Endodermal cell (in vitro differentiated cells): ENCODE data around the gene TFR2. TPM values are rescaled to one million over a fixed set of nuclear protein-coding genes. Genes with fewer than 3 reads are reported as not detected.
"Not testable (repeated sequence)": the region's sequence is repeated elsewhere in the genome, so short reads cannot be mapped to it uniquely, and the experiment has no call there.

Source experiments
- DNase-seq: peaks from one replicate; pipeline ENCODE4 v3.0.0-alpha.2; 2017
- H3K27ac ChIP-seq: 2 replicates; pipeline ENCODE4 v1.5.1; 2013; ENCODE audit warnings: mild to moderate bottlenecking, low read depth, low read length, moderate library complexity
- H3K27me3 ChIP-seq: 2 replicates; pipeline ENCODE4 v1.6.1; 2013; ENCODE audit warnings: mild to moderate bottlenecking, low read length, moderate library complexity; ENCODE audit not compliant: insufficient read depth, control insufficient read depth, poor library complexity, severe bottlenecking
- H3K36me3 ChIP-seq: 2 replicates; pipeline ENCODE4 v1.7.0; 2013; ENCODE audit warnings: mild to moderate bottlenecking, low read length, moderate library complexity; ENCODE audit not compliant: control insufficient read depth, insufficient read depth
- H3K4me1 ChIP-seq: one replicate; pipeline ENCODE4 v1.7.0; 2013; ENCODE audit warnings: low read length; ENCODE audit not compliant: control insufficient read depth, insufficient read depth
- H3K4me3 ChIP-seq: 2 replicates; pipeline ENCODE4 v1.5.1; 2013; ENCODE audit warnings: mild to moderate bottlenecking, low read length, moderate library complexity
- H3K9ac ChIP-seq: 2 replicates; pipeline ENCODE4 v1.6.1; 2013; ENCODE audit warnings: mild to moderate bottlenecking, low read length, moderate library complexity; ENCODE audit not compliant: poor library complexity, severe bottlenecking; ENCODE audit errors: extremely low read depth
- H3K9me3 ChIP-seq: 2 replicates; pipeline ENCODE4 v1.6.1; 2013; ENCODE audit warnings: mild to moderate bottlenecking, low read length, moderate library complexity; ENCODE audit not compliant: control insufficient read depth
- H3K27ac Mint-ChIP-seq: 2 replicates; pipeline ENCODE4 v1.8.0; 2020; ENCODE audit warnings: mixed read lengths
- H3K27me3 Mint-ChIP-seq: 2 replicates; pipeline ENCODE4 v1.8.0; 2021; ENCODE audit warnings: mild to moderate bottlenecking, mixed read lengths; ENCODE audit not compliant: insufficient read depth
- H3K36me3 Mint-ChIP-seq: 2 replicates; pipeline ENCODE4 v1.8.0; 2020; ENCODE audit warnings: low read depth, mixed read lengths
- H3K4me1 Mint-ChIP-seq: 2 replicates; pipeline ENCODE4 v1.8.0; 2020; ENCODE audit warnings: mixed read lengths
- H3K4me3 Mint-ChIP-seq: 2 replicates; pipeline ENCODE4 v1.8.0; 2020; ENCODE audit warnings: mild to moderate bottlenecking, moderate library complexity, mixed read lengths
- H3K9me3 Mint-ChIP-seq: 2 replicates; pipeline ENCODE4 v1.8.0; 2020; ENCODE audit warnings: mild to moderate bottlenecking, mixed read lengths
- WGBS, 2 experiments: methylation state at CpG; one replicate each; pipeline versions ENCODE4 v1.1.5 to v1.1.7; 2013; ENCODE audit warnings: missing lambda C conversion rate in 2 of 2, mixed read lengths in 1 of 2; ENCODE audit not compliant: insufficient coverage in 1 of 2, insufficient read length in 1 of 2; 5-methylcytosine and 5-hydroxymethylcytosine counted together
- total RNA-seq, 2 donors: library from RNA; stranded (reverse); fragmentation: NEBNext Ultra II Directional in 1 of 2; extraction: Animal tissue kit (Norgen Biotek cat#: 25700) in 1 of 2; gene quantifications; 2 replicates in 1 of 2; 3 replicates in 1 of 2; pipeline ENCODE4 v1.2.1, GENCODE V29; 2021
- TF ChIP-seq, protein P1 (sequence below): fragments of 200-600 bp; sonication (generic); conservative IDR thresholded peaks from 2 replicates; pipeline ENCODE4 v1.5.0; 2021; ENCODE audit warnings: antibody characterized with exemption, mild to moderate bottlenecking

Gene TFR2
- total RNA-seq, 2 donors from 2014 or later = 1.4 to 2.1 TPM

DNA sequence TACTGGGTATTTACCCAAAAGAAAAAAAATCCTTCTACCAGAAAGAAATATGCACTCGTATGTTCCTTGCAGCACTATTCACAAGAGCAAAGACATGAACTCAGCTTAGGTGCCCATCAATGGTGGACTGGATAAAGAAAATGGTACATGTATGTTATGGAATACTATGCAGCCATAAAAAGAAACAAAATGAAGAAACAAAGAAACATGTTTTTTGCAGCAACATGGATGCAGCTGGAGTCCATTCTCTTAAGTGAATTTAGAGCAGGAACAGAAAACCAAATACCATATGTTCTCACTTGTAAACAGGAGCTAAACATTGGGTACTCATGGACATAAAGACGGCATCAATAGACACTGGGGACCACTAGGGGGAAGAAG is 26.7 kb upstream of the TFR2 start:
- no peak overlapping the region for H3K4me3 Mint-ChIP-seq
- H3K27ac ChIP-seq = no peak overlapping the region
- H3K27ac Mint-ChIP-seq = no peak overlapping the region
- peaks cover 49% of the 10 kb centered on the region for H3K27me3 Mint-ChIP-seq
- no peaks in the 10 kb centered on the region for H3K9me3 ChIP-seq
- no peak overlapping the region for H3K4me3 ChIP-seq
- no peaks in the 10 kb centered on the region for H3K4me1 ChIP-seq
- no peaks in the 10 kb centered on the region for H3K36me3 Mint-ChIP-seq
- DNase-seq = no peak
- no peaks in the 10 kb centered on the region for H3K36me3 ChIP-seq
- 88 to 96% methylated on average over 1 to 2 of the region's 2 CpGs for WGBS, 2 experiments
- H3K4me1 Mint-ChIP-seq = no peaks in the 10 kb centered on the region
- H3K9ac ChIP-seq = no peak overlapping the region
- no peaks in the 10 kb centered on the region for H3K9me3 Mint-ChIP-seq
- TF ChIP-seq, protein P1, sequence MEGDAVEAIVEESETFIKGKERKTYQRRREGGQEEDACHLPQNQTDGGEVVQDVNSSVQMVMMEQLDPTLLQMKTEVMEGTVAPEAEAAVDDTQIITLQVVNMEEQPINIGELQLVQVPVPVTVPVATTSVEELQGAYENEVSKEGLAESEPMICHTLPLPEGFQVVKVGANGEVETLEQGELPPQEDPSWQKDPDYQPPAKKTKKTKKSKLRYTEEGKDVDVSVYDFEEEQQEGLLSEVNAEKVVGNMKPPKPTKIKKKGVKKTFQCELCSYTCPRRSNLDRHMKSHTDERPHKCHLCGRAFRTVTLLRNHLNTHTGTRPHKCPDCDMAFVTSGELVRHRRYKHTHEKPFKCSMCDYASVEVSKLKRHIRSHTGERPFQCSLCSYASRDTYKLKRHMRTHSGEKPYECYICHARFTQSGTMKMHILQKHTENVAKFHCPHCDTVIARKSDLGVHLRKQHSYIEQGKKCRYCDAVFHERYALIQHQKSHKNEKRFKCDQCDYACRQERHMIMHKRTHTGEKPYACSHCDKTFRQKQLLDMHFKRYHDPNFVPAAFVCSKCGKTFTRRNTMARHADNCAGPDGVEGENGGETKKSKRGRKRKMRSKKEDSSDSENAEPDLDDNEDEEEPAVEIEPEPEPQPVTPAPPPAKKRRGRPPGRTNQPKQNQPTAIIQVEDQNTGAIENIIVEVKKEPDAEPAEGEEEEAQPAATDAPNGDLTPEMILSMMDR = peak; percentile 27
- H3K27me3 ChIP-seq = peaks cover 13% of the 10 kb centered on the region

DNA sequence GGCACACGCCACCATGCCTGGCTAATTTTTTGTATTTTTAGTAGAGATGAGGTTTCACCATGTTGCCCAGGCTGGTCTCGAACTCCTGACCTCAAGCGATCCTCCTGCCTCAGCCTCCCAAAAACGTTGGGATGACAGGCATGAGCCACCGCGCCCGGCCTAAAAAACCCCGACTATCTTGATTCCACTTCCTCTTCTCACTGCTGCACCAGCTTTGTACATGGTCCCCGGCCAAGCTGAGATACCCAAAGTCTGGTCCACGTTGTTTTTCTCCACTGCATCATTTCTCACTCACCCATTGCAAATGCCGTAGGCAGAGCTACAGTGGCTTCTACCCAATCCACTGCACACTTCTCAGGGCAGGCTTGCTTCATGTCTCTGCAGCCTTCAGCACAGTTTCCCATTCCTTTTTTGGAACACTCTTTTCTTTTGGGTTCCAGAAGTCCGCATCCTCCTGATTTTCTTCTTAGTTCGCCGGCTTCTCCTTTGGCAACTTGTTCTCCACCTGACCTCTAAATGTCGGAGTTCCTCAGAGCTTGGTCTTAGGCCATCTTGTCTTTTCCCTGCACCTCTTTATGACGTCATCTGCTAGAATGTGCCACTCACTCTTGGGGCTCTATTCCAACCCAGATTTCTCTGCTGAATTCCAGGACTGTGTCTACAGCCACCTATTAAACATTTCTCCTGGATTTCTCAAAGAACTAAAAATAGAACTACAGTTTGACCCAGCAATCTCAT is 26.1 kb upstream of the TFR2 start:
- Histone ChIP-seq H3K4me1 (no peaks in the 10 kb centered on the region), H3K9ac (no peak overlapping the region), H3K36me3 (no peaks in the 10 kb centered on the region), H3K4me3 (no peak overlapping the region), H3K9me3 (no peaks in the 10 kb centered on the region), H3K27ac (no peak overlapping the region), H3K27me3 (peaks cover 13% of the 10 kb centered on the region)
- 85 to 91% methylated on average over 16 of the region's 16 CpGs for WGBS, 2 experiments
- Mint-ChIP-seq H3K27ac (no peak overlapping the region), H3K9me3 (no peaks in the 10 kb centered on the region), H3K36me3 (no peaks in the 10 kb centered on the region), H3K4me3 (no peak overlapping the region), H3K4me1 (no peaks in the 10 kb centered on the region), H3K27me3 (peaks cover 45% of the 10 kb centered on the region)
- TF ChIP-seq, protein P1 = no peak
- no peak for DNase-seq

DNA sequence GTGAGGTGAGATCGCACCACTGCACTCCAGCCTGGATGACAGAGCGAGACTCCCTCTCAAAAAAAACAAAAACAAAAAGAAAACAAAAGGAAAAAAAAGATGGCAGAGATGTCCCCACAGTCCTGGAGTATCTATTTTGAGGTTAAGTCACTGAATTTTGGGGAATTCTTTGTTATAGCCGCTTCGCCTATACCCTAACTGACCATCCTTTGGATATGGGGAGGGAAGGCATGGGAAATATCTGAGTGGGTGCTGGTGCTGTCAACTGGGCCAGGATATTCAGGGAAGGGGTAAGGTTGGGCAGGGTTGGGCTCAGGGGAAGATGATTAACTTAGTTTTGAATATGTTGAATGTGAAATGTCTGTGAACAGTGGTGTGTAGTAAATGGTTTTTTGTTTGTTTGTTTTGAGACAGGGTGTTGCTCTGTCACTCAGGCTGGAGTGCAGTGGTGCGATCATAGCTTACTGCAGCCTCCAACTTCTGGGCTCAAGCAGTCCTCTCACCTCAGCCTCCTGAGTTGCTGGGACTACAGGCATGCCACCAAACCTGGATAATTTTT is 23.9 kb upstream of the TFR2 start:
- TF ChIP-seq, protein P1 = no peak

DNA sequence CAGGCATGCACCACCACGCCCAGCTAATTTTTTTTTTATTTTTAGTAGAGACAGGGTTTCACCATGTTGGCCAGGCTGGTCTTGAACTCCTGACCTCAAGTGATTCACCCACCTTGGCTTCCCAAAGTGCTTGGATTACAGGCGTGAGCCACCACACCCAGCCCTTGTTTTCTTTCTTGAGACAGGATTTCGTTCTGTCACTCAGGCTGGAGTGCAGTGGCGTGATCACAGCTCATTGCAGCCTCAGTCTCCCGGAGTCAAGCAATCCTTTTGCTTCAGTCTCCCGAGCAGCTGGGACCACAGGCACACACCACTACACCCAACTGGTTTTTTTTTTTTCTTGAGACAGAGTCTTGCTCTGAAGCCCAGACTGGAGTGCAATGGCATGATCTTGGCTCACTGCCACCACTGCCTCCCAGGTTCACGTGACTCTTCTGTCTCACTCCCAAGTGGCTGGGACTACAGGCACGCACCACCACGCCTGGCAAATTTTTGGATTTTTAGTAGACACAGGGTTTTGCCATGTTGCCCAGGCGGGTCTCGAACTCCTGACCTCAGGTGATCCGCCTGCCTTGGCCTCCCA is 20.9 kb upstream of the TFR2 start:
- not testable (repeated sequence) for H3K4me3 ChIP-seq, H3K36me3 Mint-ChIP-seq, H3K4me1 Mint-ChIP-seq, H3K9me3 Mint-ChIP-seq, H3K27ac ChIP-seq, H3K36me3 ChIP-seq, H3K27ac Mint-ChIP-seq, H3K4me1 ChIP-seq, H3K27me3 ChIP-seq, H3K9ac ChIP-seq, H3K9me3 ChIP-seq, DNase-seq, H3K4me3 Mint-ChIP-seq
- WGBS, 2 experiments = 88 to 90% methylated on average over 11 to 12 of the region's 12 CpGs
- H3K27me3 Mint-ChIP-seq = peaks cover 33% of the 10 kb centered on the region

More for the DNA sequence above, 23.9 kb upstream of the TFR2 start:
- H3K27me3 Mint-ChIP-seq = peaks cover 29% of the 10 kb centered on the region
- H3K9me3 ChIP-seq = no peaks in the 10 kb centered on the region
- H3K36me3 ChIP-seq = no peaks in the 10 kb centered on the region
- no peak overlapping the region for H3K4me3 Mint-ChIP-seq
- no peaks in the 10 kb centered on the region for H3K4me1 Mint-ChIP-seq
- WGBS, 2 experiments = 83 to 89% methylated on average over 2 to 5 of the region's 5 CpGs
- H3K27me3 ChIP-seq = peaks cover 5% of the 10 kb centered on the region
- H3K27ac ChIP-seq = no peak overlapping the region
- no peaks in the 10 kb centered on the region for H3K9me3 Mint-ChIP-seq
- H3K4me1 ChIP-seq = no peaks in the 10 kb centered on the region
- H3K27ac Mint-ChIP-seq = no peak overlapping the region
- H3K36me3 Mint-ChIP-seq = no peaks in the 10 kb centered on the region
- no peak overlapping the region for H3K4me3 ChIP-seq
- no peak for DNase-seq
- H3K9ac ChIP-seq = no peak overlapping the region
